ENCODE data around the gene SLC14A1.

The SLC14A1 gene

DNA sequence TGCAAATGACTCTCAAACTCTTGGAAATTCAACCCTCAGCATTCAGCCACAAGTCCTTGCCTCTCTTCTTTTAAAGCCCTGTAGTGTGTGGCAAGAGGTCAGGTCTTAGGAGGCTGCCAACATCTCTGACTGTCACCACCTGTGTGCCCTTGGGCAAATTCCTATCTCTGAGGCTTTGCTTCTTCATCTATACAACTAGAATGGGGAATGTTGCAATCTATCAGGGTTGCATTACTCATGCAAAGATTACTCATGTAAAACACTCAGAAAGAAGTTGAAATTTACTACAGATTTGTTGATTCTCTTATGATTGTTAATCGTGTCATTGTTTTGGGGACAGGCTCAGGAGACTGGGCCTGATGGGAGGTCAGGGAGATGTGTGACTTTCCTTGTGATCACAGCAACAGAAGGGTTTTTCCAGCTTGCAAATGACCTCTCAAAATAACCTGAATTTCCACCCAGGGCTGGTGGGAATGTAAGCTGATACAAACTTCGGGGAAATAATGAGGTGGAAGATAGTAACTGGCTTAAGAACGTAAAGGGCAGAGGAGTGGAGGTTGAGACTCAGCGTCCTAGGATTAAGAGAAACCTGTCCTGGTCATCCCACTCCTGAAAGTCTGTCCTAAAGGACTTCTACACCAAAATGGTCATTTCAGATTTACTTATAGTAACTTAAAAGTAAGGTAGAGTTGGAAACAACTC is 69.4 kb downstream of the SLC14A1 start:
- FAIRE-seq (peak; percentile 81), DNase-seq (ENCODE audit: low spot score) (peak; percentile 77)

DNA sequence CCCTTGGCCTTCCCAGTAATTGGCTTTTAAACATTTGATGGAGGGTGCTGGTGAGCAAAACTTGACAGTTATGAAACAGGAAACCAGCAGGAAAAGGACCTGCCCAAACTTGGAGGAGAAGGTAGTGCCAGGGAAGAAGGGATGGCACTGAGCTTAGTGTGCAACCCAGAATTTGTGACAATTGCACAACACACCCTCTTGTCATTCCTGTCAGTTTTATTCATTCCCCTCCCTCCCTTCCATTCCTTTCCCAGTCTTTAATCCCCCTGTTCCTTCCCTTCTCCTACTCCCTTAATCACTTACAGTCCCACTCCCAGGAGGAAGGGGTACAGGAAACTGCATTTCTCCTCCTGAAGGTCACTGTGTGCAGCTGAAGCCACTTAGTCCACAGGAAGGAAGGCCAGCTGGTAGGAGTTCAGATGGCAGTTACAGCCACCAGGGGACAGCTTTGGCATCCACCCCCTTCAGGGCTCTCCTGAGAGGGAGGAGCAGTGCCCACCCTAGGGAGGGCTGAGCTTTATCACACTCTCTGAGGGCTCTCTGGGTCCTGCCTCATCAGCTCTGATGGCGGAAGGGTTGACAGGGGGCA is 77.5 kb downstream of the SLC14A1 start:
- DNase-seq (ENCODE audit: low spot score) (no peak), FAIRE-seq (no peak)
